SK-MEL-5 (cell line): Measurements from ENCODE around the gene WDR7. TPM values are rescaled to one million over a fixed set of nuclear protein-coding genes. Genes with fewer than 3 reads are reported as not detected.

Experiments used
- DNase-seq: peaks from one replicate; pipeline ENCODE4 v3.0.0-alpha.2; 2016; ENCODE audit warnings: low read depth, low spot score
- in situ Hi-C: cut with HindIII; loops from 2 replicates; pipeline ENCODE4 v1.10.0; 2016; ENCODE audit warnings: low sequenced_read_pairs, high pct_unique_total_duplicates, low pct_unique_long_range_greater_than_20kb
- total RNA-seq: library from RNA; depleted of rRNA; stranded (reverse); fragments of >200 nt; shearing (Covaris generic); gene quantifications from 2 replicates; pipeline ENCODE4 v1.2.3, GENCODE V29; 2014

WDR7 gene
- total RNA-seq, 1 experiment from 2014 or later: 9.3 TPM

DNA sequence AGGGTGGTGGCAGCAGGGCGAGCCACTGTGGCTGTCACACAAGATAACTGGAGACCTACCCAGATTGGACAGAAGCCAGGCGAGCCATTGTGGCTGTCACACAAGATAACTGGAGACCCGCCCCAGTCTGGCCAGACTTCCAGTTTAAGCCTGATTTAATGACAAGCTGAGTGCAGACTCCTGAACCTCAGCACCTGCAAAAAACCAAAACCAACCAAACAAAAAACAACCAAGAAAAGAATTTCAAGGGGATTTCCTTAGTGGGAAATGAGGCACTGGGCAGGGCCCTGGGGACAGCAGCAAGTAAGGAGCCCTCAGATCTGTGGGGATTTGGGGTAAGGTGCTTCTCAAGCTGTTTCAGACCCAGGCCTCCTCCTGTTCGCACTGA, 400.5 kb downstream of the WDR7 start:
- DNase-seq: no peak
- in situ Hi-C loops: no loop called here

DNA sequence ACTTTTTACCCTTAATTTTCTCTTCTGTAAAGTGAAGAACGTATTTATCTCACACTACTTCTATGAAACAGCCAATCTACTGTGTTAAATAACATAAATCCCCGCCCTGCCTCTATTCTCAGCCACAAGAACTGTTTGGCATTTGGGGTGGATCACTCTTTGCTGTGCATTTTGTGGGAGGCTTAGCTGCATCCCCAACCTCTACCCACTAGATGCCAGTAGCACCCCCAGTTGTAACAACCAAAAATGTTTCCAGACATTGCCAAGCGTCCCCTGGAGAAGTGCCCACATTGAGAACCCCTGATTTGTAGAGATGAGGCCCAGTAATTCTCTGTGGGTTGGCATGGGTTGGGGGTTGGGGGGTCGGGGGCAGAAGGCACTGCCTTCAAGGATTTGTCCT, 401.0 kb downstream of the WDR7 start:
- DNase-seq: no peak
- in situ Hi-C loops: no loop called here

DNA sequence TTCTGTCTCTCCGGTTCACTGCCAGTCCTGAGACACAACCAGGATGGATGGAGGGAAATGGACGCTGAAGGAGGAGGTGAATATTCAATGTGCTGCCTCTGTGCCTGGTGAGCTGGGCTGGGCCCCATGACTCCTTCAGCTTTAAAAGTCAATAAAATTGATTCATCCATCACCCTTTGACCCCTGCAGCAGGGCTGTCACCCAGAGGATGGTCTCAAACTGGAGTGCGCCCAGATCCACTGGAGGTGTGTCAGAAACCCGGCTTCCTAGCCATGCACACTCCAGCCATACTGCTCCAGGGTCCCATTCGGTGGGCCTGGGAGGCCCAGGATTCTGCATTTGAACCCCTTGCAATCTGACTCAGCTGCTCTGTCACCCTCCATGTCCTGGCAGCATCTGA, 401.6 kb downstream of the WDR7 start:
- in situ Hi-C loops: no loop called here
- no peak for DNase-seq

DNA sequence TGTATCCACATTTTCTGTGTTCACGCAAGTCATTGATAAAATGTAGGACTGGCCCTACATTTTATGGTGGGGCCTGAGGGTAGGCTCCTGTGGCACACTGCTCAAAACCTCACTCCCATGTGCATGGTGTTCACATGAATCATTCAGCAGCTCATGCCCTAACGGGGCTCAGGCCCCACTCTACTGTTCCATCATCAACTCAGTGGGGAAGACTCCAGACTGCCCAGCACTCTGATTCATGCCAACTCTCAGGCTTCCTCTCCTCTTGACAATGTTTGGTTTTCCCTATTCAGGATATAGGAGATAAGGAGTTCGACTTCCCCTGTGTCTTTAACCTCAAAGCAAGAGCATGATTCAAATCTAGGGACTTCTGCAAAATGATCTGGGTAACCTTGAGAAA, 403.7 kb downstream of the WDR7 start:
- in situ Hi-C loops: no loop called here
- no peak for DNase-seq

DNA sequence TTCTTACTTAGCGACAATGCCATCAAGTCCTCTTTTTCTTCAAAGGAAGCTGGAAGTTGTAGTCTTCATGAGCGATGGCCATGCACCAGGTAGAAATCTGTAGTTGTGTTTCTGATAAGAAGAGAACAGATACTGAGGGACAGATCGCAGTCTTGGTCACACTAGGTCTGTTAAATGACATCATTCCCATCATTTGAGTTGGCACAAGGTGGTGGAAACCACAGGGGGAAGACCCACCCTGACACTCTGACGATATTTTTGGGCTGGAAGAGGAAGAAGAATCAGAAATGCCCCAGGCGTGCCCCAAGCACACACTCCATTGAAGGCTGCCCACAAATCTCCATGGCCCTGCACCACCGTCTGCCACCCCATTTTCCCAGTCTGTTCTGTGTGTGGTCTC, 406.7 kb downstream of the WDR7 start:
- no peak for DNase-seq
- in situ Hi-C loops: no loop called here

DNA sequence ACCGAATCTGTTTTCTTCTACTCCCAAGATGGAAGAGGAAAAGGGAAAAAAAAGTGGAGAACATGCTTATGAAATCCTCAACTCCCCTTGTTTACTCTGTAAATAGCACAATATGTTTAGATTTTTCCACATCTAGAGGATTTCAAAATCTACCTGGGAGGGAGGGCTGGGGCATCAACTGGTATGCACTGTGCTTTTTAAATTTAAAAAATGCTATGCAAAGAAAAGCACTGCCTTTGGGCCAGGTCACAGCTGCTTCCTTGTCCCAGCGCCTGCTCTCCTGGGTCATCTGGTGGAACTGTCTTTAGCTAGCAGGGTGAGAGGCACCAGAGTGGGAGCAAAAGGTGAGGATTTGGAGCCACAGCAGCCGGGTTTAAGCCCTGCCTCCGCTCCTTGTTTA, 407.6 kb downstream of the WDR7 start:
- no peak for DNase-seq
- in situ Hi-C loops: no loop called here

DNA sequence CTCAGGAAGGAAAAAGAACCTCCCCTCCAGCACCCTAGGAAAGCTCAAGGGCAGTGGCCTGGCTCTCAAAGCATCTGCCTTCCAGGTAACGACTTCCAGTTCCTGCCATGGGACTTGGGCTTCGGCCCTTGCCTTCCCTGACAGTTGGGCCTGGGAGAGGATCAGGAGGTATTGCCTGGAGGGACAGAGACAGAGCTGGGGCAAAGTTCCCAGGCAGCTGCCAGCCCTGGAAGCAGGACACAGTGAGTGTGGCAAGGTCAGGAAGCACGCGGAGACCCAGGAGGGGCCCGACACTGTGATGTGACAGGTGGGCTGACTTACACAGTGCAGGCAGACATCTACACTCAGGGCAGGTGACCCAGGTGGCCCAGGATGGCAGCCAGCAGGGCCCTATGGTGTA, 408.2 kb downstream of the WDR7 start:
- DNase-seq: no peak
- in situ Hi-C loops: no loop called here

DNA sequence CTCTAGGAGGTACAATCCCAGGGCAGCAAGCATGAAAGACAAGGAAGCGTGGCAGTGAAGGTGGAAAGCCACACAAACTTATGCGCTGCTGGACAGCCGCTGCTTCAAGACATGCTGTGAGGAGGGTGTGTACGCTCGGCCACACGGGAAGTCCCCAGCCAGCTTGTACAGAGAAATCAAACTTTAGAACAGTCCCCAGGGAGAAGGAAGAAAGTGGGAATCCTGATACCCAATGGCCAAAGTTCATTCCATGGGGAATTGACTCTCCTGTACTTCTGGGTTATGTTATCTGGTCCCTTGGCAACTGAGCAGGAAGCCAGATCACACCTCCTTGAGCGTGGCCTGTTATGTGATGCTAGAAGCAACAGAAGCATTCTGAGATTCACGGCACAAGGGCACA, 409.7 kb downstream of the WDR7 start:
- no peak for DNase-seq
- in situ Hi-C loops: no loop called here

DNA sequence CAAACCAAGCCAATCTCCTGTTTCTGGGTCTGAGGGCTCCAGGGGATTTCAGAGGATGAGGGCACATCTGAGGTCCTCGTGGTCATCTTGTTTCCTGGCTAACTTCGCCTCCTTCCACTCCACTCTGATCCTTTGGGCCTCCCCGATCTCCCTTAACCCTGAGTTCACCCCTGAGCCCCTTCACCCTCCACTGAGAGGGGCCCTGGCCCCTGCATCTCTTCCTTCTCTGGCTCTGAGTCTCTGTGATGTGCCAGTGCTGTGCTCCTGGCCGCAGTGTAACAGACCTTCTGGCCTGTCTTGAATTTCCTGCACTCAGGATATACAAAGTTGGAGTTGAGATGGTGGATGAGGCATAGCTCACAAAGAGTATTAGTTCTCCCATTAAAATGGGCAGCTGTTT, 411.0 kb downstream of the WDR7 start:
- in situ Hi-C loops: no loop called here
- no peak for DNase-seq

DNA sequence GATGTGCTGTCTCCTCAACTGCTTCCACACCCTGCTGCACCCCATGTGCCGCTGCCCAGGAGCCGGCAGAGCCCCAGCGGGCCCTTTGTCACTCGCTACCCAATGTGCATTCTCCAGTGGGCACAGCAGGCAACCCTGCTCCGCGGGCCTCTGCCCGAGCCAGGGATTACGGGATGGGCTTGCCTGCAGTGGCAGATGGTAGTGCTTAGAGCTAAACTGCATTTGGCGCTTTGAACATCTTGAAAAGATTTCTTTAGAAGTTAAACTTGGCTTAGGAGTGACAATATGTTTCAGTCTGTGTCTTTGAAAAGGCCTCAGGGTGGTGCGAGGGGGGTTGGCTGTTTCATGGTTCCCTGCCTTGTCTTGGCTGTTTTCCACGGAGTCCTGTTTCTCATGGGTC, 411.7 kb downstream of the WDR7 start:
- DNase-seq: no peak
- in situ Hi-C loops: no loop called here

DNA sequence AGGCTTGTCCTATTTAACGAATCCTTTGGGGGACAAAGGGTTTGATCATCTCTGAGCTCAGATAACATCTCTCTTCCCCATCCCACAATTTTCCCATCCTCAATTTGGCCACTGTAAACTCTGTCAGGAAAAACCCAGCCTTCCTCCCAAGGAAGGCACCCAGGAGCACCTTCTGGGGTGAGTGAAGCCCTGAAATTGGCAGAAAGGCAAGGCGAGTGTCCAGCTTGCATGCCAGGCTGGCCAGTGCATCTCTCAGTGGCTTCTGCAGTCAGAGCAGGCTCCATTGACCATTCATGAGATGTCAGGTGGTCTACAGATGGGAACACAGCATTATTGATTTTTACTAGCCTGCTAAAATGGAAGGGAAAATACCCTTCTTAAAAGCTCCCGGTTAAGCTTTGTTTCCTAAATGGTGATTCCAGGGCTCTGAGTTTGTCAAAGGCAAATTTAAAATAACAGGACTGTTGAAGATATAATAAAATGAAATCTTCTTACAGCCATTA, 412.5 kb downstream of the WDR7 start:
- in situ Hi-C loops: no loop called here
- no peak for DNase-seq

DNA sequence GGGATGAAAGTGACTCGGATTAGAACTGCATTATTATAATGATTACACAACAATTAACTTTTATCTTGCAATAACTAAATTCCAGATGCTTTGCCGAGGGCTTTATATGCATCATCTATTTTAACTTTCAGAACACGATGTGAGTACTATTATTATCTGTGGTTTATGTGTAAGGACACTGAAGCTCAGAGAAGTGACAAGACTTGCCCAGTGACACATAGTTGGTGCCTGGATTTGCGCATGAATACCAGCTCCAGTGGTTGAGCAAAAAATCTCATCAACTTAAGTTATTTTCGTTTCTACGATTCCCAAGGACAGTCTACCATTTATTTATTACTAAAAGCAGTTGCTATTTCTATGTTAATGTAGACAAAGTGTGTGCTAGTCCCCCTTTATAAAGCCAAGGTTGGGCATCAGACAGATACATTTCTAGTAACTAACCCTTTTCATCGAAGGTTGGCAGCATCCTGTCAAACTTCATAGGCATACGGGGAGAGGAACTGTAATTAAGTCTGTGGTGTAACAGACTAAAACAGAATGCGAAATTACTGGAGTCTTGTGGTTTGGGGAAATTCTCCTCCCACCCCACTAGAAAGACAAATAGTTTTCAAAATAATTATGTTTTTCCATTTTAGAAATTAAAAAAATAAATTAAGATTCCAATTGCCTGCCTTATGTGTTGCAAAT, 422.5 kb downstream of the WDR7 start:
- in situ Hi-C loops: no loop called here
- DNase-seq: no peak

DNA sequence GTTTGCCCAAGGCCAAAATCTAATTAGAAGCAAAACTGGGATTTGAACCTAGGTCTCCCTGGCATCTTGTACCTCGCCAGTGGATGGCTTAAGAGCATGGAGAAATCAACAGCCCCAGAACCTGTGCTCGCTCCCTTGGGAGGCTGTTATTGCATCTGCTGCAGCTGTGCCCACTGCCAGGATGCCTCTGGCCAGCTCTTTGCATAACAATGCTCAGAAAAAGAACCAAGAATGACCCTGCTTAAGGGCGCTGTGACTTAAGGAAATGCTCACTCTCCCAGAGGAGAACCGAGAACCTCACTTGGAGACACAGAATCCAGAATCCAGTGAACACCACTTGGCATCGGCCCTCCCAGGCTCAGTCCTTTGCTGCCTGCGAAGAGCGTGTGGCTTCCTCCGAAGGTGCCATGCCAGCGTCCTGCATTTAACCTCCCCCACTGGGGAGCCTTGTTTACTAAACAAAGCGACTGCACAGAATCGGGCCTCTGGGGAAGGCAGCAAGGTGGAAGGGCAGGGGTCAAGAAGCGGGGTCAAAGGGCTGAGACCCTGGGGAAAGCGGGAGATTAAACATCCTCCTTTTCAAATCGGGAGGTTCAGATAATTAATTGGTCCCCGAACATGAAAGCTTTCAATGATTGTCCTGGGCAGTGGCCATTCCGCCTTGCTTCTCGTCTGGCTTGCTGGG, 424.7 kb downstream of the WDR7 start:
- in situ Hi-C loops: no loop called here
- no peak for DNase-seq

DNA sequence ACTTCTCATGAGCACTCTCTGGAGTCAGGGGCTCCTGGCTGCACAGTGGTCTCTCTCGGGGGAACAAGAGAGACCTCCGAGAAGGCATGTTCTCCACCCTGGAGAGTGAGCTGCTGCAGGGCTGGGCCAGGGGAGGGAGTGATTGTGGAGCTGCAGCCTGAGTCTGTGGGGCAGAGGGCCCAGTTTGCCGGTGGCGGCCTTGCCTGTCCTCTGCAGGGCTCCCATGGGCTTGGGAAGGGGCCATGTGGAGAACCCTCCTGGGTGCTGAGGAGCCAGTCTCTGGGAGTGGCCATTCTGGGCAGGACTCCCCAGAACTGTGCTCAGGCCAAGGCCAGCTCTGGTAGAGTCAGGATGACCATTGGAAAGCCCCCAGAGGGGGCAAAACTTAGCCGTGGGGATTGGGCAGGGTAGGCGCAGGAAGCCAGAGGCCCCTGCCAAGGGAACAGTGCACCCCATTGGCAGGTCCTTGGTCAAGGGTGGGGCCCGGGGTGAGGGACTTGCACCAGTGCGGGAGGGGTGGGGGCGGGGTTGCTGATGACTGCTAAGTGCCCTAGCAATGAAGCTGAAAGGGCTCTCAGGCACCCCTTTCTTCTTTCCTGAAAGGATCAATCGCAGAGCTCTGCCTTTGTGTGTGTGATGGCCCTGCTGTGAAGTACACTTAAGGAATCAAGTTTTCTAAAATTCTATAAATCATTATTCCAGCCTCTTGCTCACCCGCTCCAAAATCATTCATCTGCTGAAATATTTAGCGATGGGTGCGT, 426.0 kb downstream of the WDR7 start:
- in situ Hi-C loops: no loop called here
- DNase-seq: no peak

DNA sequence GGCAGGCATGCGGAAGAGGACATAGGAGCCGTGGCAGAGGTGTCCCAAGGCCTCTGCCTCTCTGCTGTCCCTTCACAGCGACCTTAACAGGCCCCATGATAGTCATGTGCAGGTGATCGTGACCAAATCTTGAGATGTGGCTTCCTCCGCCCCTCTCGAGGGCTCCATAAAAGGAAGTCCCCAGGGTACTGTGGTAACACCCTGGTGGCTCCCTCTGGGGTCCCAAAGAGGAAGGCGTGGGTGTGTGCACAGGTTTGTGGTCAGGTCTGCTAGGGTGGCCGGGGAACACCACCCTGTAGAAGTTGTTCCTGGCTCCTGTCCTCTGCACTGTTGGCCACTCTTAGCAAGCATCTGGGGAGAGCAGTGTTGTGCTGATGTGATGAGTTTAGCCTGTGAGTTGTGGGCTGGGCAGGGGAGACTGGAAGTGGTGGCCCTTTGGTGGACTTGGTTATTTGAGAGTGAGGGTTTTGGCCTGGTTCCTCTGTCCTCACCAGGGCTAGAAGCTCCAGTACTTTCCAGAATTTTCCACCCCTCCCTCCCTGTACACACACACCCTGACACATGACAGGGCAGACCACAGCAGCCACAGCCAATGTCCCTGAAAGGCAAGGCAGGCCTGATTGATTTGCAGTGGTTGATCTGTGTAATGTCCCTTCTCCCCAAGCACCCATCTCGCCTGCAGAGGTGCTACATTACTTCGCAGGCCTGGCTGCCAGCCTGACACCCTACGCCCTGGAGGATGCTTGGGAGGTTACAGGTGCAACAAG, 426.8 kb downstream of the WDR7 start:
- in situ Hi-C loops: no loop called here
- DNase-seq: no peak

DNA sequence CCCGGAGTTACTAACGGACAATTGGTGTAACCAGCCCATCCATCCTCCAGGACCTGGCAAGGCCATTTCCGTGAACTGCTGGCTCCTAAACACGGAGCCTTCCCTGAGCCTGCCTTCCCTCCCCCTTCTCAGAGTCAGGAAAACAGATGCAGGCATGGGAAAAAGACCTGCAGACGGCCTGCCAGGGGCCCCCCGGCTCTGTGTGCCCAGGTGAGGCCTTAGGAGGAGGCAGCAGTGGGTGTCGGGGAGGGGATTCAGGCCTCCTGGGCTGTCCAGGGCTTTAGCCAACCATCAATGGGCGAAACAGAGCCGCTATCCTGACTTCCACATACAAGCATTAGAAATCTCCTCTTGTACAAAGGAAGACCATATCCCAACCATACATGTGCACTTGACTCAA, 427.5 kb downstream of the WDR7 start:
- DNase-seq: no peak

DNA sequence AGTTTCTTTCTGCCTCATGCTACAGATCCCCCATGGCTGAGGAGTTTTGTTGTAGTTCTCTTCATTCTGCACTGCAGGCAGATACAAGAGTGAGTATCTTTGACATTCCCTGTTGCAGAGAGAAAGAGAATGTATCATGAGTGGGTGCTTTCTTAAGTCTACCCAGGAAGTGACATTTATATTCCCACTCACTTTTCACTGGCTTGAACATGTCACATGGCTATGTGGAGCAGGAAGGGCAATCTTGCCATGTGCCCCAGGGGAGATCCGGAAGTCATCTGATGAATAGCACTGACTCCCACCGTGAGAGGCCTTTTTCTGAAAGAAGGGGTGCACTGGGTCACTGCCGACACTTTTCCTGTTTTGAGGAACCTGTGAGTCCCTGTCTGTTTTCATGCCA, 429.3 kb downstream of the WDR7 start:
- peak; percentile 11 for DNase-seq
- in situ Hi-C loops: no loop called here

More for the DNA sequence above, 427.5 kb downstream of the WDR7 start:
- in situ Hi-C loops: no loop called here

DNA sequence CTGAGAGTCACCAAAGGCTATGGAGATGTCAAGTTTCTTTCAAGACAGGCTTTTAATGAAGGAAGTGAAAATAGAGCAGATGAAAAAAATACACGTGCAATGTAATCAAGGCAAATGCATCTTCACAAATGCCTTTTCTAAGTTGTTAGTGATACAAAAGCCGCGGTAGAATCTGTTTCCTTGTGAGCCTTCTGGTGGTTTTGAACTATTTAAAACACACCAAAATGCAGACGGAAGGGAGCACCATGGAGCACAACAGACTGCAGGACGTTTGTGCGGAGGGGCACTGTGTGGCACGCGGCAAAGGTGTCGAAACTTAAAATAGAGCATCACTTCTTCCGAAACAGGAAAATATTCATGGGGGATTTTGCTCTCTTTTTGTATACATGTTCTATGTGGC, 430.7 kb downstream of the WDR7 start:
- no peak for DNase-seq
- in situ Hi-C loops: no loop called here
